Osteocyte (in vitro differentiated cells): Measurements from ENCODE around the gene GPRIN2. TPM values are rescaled to one million over a fixed set of nuclear protein-coding genes. Genes with fewer than 3 reads are reported as not detected.
"Not testable (repeated sequence)": the region's sequence is repeated elsewhere in the genome, so short reads cannot be mapped to it uniquely, and the experiment has no call there.

Source experiments
- DNase-seq: peaks from one replicate; pipeline ENCODE4 v3.0.0; 2021; ENCODE audit warnings: mixed read lengths; ENCODE audit not compliant: unreplicated experiment; ENCODE audit errors: extremely low spot score
- H3K27ac Mint-ChIP-seq: one replicate; pipeline ENCODE4 v1.8.0; 2021; ENCODE audit warnings: mild to moderate bottlenecking, mixed read lengths; ENCODE audit not compliant: unreplicated experiment
- H3K27me3 Mint-ChIP-seq: one replicate; pipeline ENCODE4 v1.8.0; 2021; ENCODE audit warnings: mixed read lengths; ENCODE audit not compliant: unreplicated experiment
- H3K36me3 Mint-ChIP-seq: one replicate; pipeline ENCODE4 v1.8.0; 2021; ENCODE audit warnings: mixed read lengths; ENCODE audit not compliant: unreplicated experiment
- H3K4me1 Mint-ChIP-seq: one replicate; pipeline ENCODE4 v1.8.0; 2021; ENCODE audit warnings: mixed read lengths; ENCODE audit not compliant: unreplicated experiment
- H3K4me3 Mint-ChIP-seq: one replicate; pipeline ENCODE4 v1.8.0; 2021; ENCODE audit warnings: mild to moderate bottlenecking, moderate library complexity, mixed read lengths; ENCODE audit not compliant: unreplicated experiment
- H3K9me3 Mint-ChIP-seq: one replicate; pipeline ENCODE4 v1.8.0; 2021; ENCODE audit warnings: mixed read lengths; ENCODE audit not compliant: unreplicated experiment
- total RNA-seq: library from RNA; stranded (reverse); gene quantifications from 2 replicates; pipeline ENCODE4 v1.2.1, GENCODE V29; 2021

GPRIN2 gene
- total RNA-seq, 1 donor from 2014 or later: 2.5 TPM

DNA sequence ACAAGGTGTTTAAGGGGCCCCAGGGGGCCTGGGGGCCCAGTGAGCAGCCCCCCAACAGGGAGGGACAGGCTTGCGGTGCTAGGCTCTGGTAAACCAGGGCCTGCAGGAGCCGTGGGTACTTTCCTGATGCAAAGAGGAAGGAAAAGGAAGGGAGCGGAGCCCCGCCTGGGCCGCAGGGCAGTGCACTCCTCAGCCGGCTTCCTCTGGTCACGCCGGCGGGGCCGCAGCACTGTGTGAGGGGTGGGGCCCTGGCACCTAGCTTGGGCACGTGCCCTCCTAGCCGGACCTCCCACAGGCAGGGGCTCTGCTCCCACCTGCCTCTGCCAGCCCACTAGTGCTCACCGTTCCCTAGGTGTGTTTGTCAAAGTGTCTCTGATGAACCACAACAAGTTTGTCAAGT lies 28.8 kb upstream of the GPRIN2 start:
- not testable (repeated sequence) for H3K4me1 Mint-ChIP-seq, H3K27me3 Mint-ChIP-seq, H3K4me3 Mint-ChIP-seq, H3K36me3 Mint-ChIP-seq, H3K27ac Mint-ChIP-seq, DNase-seq, H3K9me3 Mint-ChIP-seq

DNA sequence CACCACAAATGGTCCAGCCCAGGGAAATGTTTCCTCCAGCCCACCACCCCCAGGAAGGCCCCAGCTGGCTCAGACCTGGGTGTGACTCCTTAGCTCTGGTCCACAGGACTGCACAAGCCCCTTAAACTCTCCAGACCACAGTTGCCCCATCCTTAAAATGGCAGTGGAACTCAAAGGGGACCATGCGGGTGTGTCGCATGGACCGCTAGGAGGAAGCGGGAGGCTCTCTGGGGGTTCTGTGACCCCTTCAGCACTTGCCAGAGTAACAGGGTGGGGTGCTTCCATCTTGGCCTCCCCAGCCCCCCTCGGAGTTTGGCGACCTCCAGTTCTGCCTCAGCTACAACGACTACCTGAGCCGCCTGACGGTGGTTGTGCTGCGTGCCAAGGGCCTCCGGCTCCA lies 27.7 kb upstream of the GPRIN2 start:
- H3K4me3 Mint-ChIP-seq, H3K4me1 Mint-ChIP-seq, H3K9me3 Mint-ChIP-seq, H3K36me3 Mint-ChIP-seq, H3K27ac Mint-ChIP-seq, H3K27me3 Mint-ChIP-seq: not testable (repeated sequence)
- DNase-seq: peak; percentile 73

DNA sequence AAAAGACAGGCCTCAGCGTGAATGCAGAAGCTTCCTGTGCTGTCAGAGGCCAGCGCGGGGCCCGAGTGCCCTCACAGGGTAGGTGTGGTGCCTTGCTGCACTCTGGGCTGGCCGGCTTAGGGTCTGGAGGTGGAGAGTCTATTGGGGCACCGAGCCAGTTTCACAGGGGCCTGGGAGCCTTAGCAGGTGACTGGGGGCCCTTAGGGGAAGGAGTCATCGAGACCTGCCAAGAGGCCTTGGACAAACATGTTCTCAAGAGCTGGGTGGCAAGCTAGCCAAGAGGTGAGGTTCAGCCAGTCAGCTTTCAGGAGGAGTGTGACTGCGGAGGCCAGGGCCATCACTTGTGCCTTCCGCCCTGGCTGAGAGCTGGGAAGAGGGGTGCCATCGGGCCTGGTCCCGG lies 26.1 kb upstream of the GPRIN2 start:
- not testable (repeated sequence) for H3K36me3 Mint-ChIP-seq, H3K27me3 Mint-ChIP-seq, H3K9me3 Mint-ChIP-seq, H3K4me3 Mint-ChIP-seq, H3K27ac Mint-ChIP-seq, DNase-seq, H3K4me1 Mint-ChIP-seq

DNA sequence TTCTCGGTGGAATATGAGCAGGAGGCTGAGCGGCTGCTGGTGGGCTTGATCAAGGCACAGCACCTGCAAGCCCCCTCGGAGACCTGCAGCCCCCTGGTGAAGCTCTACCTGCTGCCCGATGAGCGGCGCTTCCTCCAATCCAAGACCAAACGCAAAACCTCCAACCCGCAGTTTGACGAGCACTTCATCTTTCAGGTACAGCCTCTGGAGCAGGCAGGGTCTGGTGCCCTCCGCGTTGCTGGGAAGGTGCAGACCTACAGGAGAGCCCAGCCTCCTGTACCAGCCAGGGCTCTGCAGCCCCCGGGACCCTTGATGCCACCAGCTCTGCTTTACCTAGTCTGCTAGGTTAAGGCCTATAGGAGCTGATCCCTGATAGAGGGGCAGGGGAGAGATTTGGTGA lies 25.5 kb upstream of the GPRIN2 start:
- H3K27ac Mint-ChIP-seq, H3K4me1 Mint-ChIP-seq, H3K27me3 Mint-ChIP-seq, H3K4me3 Mint-ChIP-seq, H3K9me3 Mint-ChIP-seq, H3K36me3 Mint-ChIP-seq: not testable (repeated sequence)
- peak; percentile 63 for DNase-seq

DNA sequence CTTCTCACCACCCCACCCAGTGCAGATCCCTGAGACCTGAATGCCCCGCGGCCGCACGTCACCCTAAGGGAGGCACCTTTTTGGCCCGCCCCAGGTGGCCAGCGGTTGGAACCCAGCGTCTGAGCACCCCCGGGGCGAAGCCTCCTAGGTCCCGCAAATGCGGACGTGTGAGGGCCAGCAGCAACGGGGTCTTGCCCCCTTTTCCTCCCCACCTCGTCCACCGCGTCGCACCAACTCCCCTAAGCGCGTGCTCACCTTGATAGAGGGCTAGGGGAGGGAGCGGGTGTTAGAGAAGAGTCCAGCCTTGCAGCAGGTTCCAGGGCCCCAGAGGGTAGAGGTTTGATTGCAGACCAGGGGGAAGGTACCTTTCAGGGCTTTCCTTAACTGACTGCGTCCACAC lies 22.9 kb upstream of the GPRIN2 start:
- H3K27ac Mint-ChIP-seq, H3K4me1 Mint-ChIP-seq, H3K4me3 Mint-ChIP-seq, H3K9me3 Mint-ChIP-seq, H3K27me3 Mint-ChIP-seq, H3K36me3 Mint-ChIP-seq: not testable (repeated sequence)
- peak; percentile 25 for DNase-seq

- not testable (repeated sequence) for H3K27ac Mint-ChIP-seq, H3K36me3 Mint-ChIP-seq, H3K27me3 Mint-ChIP-seq, H3K4me1 Mint-ChIP-seq, H3K9me3 Mint-ChIP-seq, H3K4me3 Mint-ChIP-seq
- peak; percentile 74 for DNase-seq
Observed at GRCh38 chr10:46578474-46579178, 22.2 kb upstream of the GPRIN2 start, which contains the start of gene SYT15. TSS of gene SYT15 (plus strand) at chr10:46579128. CDS start at chr10:46579169, 41 bp downstream.

DNA sequence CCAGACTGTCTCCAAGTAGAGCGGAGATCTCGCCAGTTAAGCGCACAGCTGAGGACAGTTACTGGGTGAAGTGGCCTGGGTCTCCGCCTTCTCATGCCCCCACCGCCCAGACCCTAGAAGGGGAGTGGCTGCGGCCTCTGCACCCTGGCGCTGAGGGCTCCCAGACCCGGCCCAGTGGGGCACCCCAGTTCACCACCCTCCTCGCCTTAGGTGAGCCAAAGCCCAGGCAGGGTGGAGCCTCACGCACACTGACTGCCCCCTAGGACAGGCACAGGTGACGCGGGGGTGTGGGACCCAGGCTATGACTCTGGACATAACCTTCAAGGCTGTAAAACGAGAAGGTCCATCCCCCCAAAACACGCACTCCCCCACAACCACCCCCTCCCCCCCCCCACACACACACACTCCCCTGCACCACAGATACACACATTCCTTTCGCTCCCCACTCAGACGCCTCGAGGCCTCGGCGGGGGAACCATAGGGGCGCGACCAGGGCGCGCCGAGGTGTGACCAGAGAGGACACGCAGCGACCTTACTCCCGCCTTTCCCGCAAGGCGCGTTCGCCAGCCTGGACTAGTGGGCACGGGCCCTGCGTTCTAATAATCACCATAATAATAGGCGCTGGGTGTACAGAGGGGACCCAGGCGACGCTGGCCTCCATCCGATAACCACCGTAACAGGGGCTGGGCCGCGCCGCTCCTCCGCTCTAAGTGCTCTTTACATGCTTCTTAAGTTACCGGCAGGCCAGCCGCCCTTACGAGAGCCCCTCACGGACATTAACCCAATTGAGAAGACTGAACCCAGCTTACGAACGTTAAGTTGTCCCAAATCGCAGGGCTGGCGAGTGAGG lies 21.4 kb upstream of the GPRIN2 start:
- not testable (repeated sequence) for H3K27ac Mint-ChIP-seq, H3K9me3 Mint-ChIP-seq, H3K27me3 Mint-ChIP-seq, H3K4me1 Mint-ChIP-seq, H3K4me3 Mint-ChIP-seq, H3K36me3 Mint-ChIP-seq
- peak; percentile 67 for DNase-seq

DNA sequence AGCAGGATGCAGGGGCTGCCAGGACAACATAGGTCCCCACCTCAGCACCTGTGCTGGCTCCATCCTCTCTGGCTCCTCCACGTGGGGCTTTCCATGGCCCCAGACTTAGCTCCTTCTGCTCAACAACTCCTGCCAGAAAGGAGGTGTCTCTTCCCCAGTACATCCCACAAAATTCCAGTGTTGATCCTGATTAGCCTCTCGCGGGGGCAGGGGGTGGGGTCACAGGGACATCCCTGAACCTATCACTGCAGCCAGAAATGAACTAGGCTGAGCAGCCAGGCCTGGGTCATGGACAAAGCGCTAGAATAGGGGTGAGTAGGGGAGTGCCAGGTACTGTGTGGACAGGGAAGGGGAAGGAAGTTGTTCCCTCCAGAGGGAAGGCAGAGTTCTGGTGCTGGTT lies 17.4 kb upstream of the GPRIN2 start:
- peak; percentile 21 for DNase-seq
- not testable (repeated sequence) for H3K27ac Mint-ChIP-seq, H3K27me3 Mint-ChIP-seq, H3K4me3 Mint-ChIP-seq, H3K36me3 Mint-ChIP-seq, H3K9me3 Mint-ChIP-seq
- H3K4me1 Mint-ChIP-seq: peaks cover 10% of the 10 kb centered on the region

DNA sequence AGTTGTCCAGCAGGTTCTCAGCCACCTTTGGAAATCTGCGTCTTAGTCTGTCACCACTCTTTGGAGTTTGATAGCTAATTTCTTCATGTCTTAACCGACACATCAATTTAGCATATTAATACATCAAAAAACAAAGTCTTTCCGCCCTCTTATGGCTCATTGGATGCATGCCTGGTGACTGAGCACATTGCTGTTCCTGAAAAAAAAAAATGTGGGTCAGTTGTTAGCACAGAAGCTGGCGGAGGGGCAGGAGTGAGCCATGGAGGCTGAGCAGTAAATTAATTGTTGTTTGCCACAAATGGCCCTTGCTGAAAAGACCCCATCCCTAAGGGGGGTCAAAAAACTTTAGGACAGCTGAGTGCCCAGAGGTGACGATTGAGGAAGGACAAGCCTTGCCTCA lies 16.9 kb upstream of the GPRIN2 start:
- peaks cover 10% of the 10 kb centered on the region for H3K4me1 Mint-ChIP-seq
- H3K27me3 Mint-ChIP-seq, H3K4me3 Mint-ChIP-seq, H3K9me3 Mint-ChIP-seq, H3K36me3 Mint-ChIP-seq, H3K27ac Mint-ChIP-seq: not testable (repeated sequence)
- DNase-seq: peak; percentile 46

DNA sequence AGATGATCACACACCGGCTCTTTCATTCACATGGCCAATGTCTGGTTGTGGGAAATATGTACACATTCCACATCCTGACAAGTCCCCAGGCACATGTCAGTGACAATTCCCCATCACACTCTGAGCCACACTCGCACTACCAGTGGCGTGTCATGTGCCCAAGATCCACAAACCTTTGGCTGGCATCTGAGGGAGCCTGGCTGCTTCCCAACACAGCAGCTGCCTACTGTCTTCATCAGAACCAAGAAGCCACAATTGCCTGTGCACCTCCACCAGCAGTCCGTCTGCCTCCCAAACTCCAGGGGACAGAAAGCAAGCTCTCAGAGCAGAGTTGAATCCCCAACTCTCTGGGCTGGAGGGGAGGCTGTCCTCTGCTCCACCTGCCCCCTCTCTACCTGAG lies 16.3 kb upstream of the GPRIN2 start:
- H3K27me3 Mint-ChIP-seq, H3K27ac Mint-ChIP-seq, H3K9me3 Mint-ChIP-seq, H3K4me3 Mint-ChIP-seq, H3K36me3 Mint-ChIP-seq: not testable (repeated sequence)
- H3K4me1 Mint-ChIP-seq: peaks cover 10% of the 10 kb centered on the region
- peak; percentile 60 for DNase-seq

DNA sequence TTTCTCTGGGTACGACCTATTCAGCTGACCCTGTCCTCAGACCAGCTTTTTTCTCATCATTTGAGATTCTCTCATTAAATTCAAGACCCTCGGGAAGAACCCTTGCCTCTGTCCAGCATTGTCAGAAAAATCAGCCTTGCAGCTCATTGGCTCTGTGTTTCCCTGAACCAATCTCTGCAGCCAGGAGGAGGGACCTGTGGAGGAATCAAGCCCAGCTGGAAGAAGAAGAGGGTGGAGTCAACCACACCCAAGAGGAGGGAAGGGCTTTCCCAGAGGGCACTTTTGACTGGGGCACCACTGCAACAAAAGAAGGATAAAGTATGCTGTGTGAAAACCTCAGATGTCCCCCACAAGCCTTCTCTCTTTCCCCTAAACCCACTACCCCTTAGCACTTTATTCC lies 14.2 kb upstream of the GPRIN2 start:
- H3K36me3 Mint-ChIP-seq: not testable (repeated sequence)

DNA sequence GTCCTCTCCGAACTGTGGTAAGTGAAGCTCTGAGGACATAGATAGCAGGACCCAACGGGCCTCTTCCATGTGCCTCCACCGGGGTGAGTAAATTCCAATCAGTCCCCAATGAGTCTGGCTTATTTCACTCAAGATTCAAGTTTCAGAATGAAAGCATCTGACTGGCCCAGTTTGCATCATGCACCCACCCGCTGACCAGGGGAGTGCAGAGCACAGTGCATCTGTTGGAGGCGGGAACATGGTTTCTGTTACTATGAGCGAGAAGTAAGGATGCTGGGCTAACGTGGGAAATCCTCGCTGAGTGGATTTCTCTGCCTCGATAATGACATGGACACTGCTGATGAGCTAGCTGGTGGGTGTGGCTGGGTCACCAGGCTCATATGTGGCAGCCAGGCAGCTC lies 10.7 kb upstream of the GPRIN2 start:
- H3K27ac Mint-ChIP-seq, H3K36me3 Mint-ChIP-seq, H3K4me3 Mint-ChIP-seq, H3K9me3 Mint-ChIP-seq, H3K27me3 Mint-ChIP-seq, H3K4me1 Mint-ChIP-seq: not testable (repeated sequence)
- peak; percentile 66 for DNase-seq

More for the DNA sequence above, 14.2 kb upstream of the GPRIN2 start:
- not testable (repeated sequence) for DNase-seq, H3K4me3 Mint-ChIP-seq, H3K9me3 Mint-ChIP-seq, H3K27ac Mint-ChIP-seq, H3K27me3 Mint-ChIP-seq
- peaks cover 11% of the 10 kb centered on the region for H3K4me1 Mint-ChIP-seq
